SK-N-SH (cell line): ENCODE measurements around the gene ZBTB16. TPM values are rescaled to one million over a fixed set of nuclear protein-coding genes. Genes with fewer than 3 reads are reported as not detected.

Experiments
- CTCF ChIA-PET: fragments of 300-600, 350-600 bp; formaldehyde crosslinking; extraction: SDS; loops from one replicate; lab custom pipeline; 2021; lab: Yijun Ruan, JAX
- POLR2A ChIA-PET: fragments of 350-600 bp; sonication (Branson Sonifier 250); formaldehyde crosslinking; extraction: SDS; loops from one replicate; lab custom pipeline; 2020; ENCODE audit warnings: antibody characterized with exemption, inconsistent platforms; lab: Yijun Ruan, JAX
- DNase-seq: peaks from one replicate; pipeline ENCODE4 v3.0.0; 2012
- H2AFZ ChIP-seq: fragments of 200-600 bp; sonication (generic); 2 replicates; pipeline ENCODE4 v1.8.1; 2016; ENCODE audit warnings: antibody characterized with exemption, mild to moderate bottlenecking, low read depth
- H3F3A ChIP-seq: fragments of 200-600 bp; sonication (generic); replicated peaks from 2 replicates; pipeline ENCODE3; 2016; ENCODE audit warnings: antibody characterized with exemption, mild to moderate bottlenecking; ENCODE audit not compliant: insufficient read depth
- H3K27ac ChIP-seq, 2 experiments: fragments of 200-500 bp in 1 of 2; fragments of 200-600 bp in 1 of 2; sonication (Bioruptor generic) in 1 of 2; sonication (generic), shearing (Covaris generic) in 1 of 2; 2 replicates each; pipeline versions ENCODE4 v1.5.1 to v1.6.1; 2014 to 2016; ENCODE audit warnings: low read depth in 2 of 2, inconsistent platforms in 1 of 2, low read length in 1 of 2, mild to moderate bottlenecking in 1 of 2, mixed read lengths in 1 of 2
- H3K27me3 ChIP-seq: fragments of 200-600 bp; sonication (generic), shearing (Covaris generic); 2 replicates; pipeline ENCODE4 v1.6.1; 2016; ENCODE audit warnings: mixed run types; ENCODE audit not compliant: insufficient read depth
- H3K36me3 ChIP-seq, 2 experiments: fragments of 200-500 bp in 1 of 2; fragments of 200-600 bp in 1 of 2; sonication (Bioruptor generic) in 1 of 2; sonication (generic) in 1 of 2; replicated peaks in 1 of 2; 2 replicates each; pipeline versions ENCODE3 to v1.5.1; 2014 to 2016; ENCODE audit warnings: low read length in 1 of 2, mild to moderate bottlenecking in 1 of 2; ENCODE audit not compliant: insufficient read depth in 2 of 2, control insufficient read depth in 1 of 2
- H3K4me1 ChIP-seq, 2 experiments: fragments of 200-500 bp in 1 of 2; fragments of 200-600 bp in 1 of 2; sonication (Bioruptor generic) in 1 of 2; sonication (generic), shearing (Covaris generic) in 1 of 2; 2 replicates each; pipeline versions ENCODE4 v1.5.1 to v1.6.1; 2014 to 2016; ENCODE audit warnings: low read depth in 1 of 2, low read length in 1 of 2, mixed run types in 1 of 2; ENCODE audit not compliant: insufficient read depth in 2 of 2, control insufficient read depth in 1 of 2
- H3K4me2 ChIP-seq: fragments of 200-600 bp; sonication (generic), shearing (Covaris generic); 2 replicates; pipeline ENCODE4 v1.6.1; 2017; ENCODE audit warnings: mixed run types
- H3K4me3 ChIP-seq, 2 experiments: fragments of 200-500 bp in 1 of 2; fragments of 200-600 bp in 1 of 2; sonication (Bioruptor generic) in 1 of 2; sonication (generic), shearing (Covaris generic) in 1 of 2; 2 replicates each; pipeline versions ENCODE4 v1.5.1 to v1.8.1; 2014 to 2016; ENCODE audit warnings: low read depth in 2 of 2, inconsistent platforms in 1 of 2, low read length in 1 of 2, mild to moderate bottlenecking in 1 of 2, mixed read lengths in 1 of 2, moderate library complexity in 1 of 2
- H3K79me2 ChIP-seq: fragments of 200-600 bp; sonication (generic); 2 replicates; pipeline ENCODE4 v1.8.1; 2017; ENCODE audit warnings: mild to moderate bottlenecking; ENCODE audit not compliant: insufficient read depth
- H3K9ac ChIP-seq: fragments of 200-600 bp; sonication (generic); 2 replicates; pipeline ENCODE4 v1.6.1; 2017; ENCODE audit warnings: mixed run types
- H3K9me2 ChIP-seq: fragments of 200-600 bp; sonication (generic); 2 replicates; pipeline ENCODE4 v1.6.1; 2017; ENCODE audit warnings: mixed run types
- H3K9me3 ChIP-seq: fragments of 200-600 bp; sonication (generic); 2 replicates; pipeline ENCODE4 v1.6.1; 2017; ENCODE audit warnings: mixed run types, mild to moderate bottlenecking, moderate library complexity
- H4K20me1 ChIP-seq: fragments of 200-600 bp; sonication (generic); 2 replicates; pipeline ENCODE4 v1.6.1; 2017; ENCODE audit warnings: mild to moderate bottlenecking, mixed run types; ENCODE audit not compliant: insufficient read depth
- CHD2 ChIP-seq: fragments of 150-350 bp; IDR thresholded peaks from 2 replicates; pipeline ENCODE4 v1.6.1; 2018; ENCODE audit warnings: low read length; ENCODE audit not compliant: partially characterized antibody
- FOXJ3 ChIP-seq: sonication (generic); formaldehyde crosslinking; IDR thresholded peaks from 2 replicates; pipeline ENCODE4 v1.5.1; 2020; ENCODE audit warnings: mild to moderate bottlenecking, missing genetic modification reagents
- GATA2 ChIP-seq: sonication (generic); formaldehyde crosslinking; IDR thresholded peaks from 2 replicates; pipeline ENCODE4 v1.5.0; 2020; ENCODE audit warnings: mild to moderate bottlenecking, missing genetic modification reagents
- MEF2A ChIP-seq: IDR thresholded peaks from 2 replicates; pipeline ENCODE4 v1.4.0; 2012; ENCODE audit warnings: low read depth, borderline replicate concordance
- RAD21 ChIP-seq: IDR thresholded peaks from 2 replicates; pipeline ENCODE4 v1.6.1; 2012; ENCODE audit warnings: mild to moderate bottlenecking, low read length
- RCOR1 ChIP-seq: fragments of 150-350 bp; IDR thresholded peaks from 2 replicates; pipeline ENCODE4 v1.6.1; 2017; ENCODE audit warnings: antibody characterized with exemption, low read length
- RFX5 ChIP-seq: IDR thresholded peaks from 2 replicates; pipeline ENCODE4 v1.6.1; 2012; ENCODE audit warnings: mild to moderate bottlenecking, improper control_type of control experiment, low read length
- SIN3A ChIP-seq: IDR thresholded peaks from 2 replicates; pipeline ENCODE4 v1.6.1; 2012; ENCODE audit warnings: low read depth, mild to moderate bottlenecking, low read length, moderate library complexity, borderline replicate concordance
- SMC3 ChIP-seq: IDR thresholded peaks from 2 replicates; pipeline ENCODE4 v1.6.1; 2012; ENCODE audit warnings: low read depth, low read length, improper control_type of control experiment
- TAF1 ChIP-seq: IDR thresholded peaks from 2 replicates; pipeline ENCODE4 v1.6.1; 2012; ENCODE audit warnings: low read depth, mild to moderate bottlenecking, low read length, moderate library complexity, borderline replicate concordance
- TCF12 ChIP-seq: IDR thresholded peaks from 2 replicates; pipeline ENCODE4 v1.4.0; 2012
- TEAD4 ChIP-seq: IDR thresholded peaks from 2 replicates; pipeline ENCODE4 v1.4.0; 2012; ENCODE audit warnings: mild to moderate bottlenecking, borderline replicate concordance; ENCODE audit not compliant: insufficient read depth
- USF1 ChIP-seq: IDR thresholded peaks from 2 replicates; pipeline ENCODE4 v1.4.0; 2012; ENCODE audit warnings: low read depth, borderline replicate concordance
- WGBS: methylation state at CpG from one replicate; pipeline ENCODE4 v1.1.6; 2017; ENCODE audit warnings: low lambda C conversion rate; 5-methylcytosine and 5-hydroxymethylcytosine counted together
- polyA plus RNA-seq, 3 experiments: library from polyadenylated mRNA; depleted of rRNA; stranded (reverse); fragments of >200 nt; gene quantifications; 2 replicates each; pipeline ENCODE4 v1.2.3, GENCODE V29; 2012

ZBTB16 gene
- polyA plus RNA-seq, 1 of the 3 experiments (the other 2 are of a cell fraction), result not detected

GRCh38 chr11:114225661-114226060 lies 166.2 kb downstream of the ZBTB16 start:
- Histone ChIP-seq H3K9me2 (no peaks in the 10 kb centered on the region), H4K20me1 (no peaks in the 10 kb centered on the region), H3K79me2 (no peaks in the 10 kb centered on the region), H3F3A (no peaks in the 10 kb centered on the region), H3K36me3 (no peaks in the 10 kb centered on the region), H3K4me2 (no peak overlapping the region), H3K27me3 (peaks cover 29% of the 10 kb centered on the region; the same call in 1 of the 2 replicates), H3K9ac (no peak overlapping the region), H3K4me3 (no peak overlapping the region), H2AFZ (no peak overlapping the region), H3K9me3 (no peaks in the 10 kb centered on the region), H3K27ac (no peak overlapping the region), H3K4me1 (peaks cover 0 to 6% of the 10 kb centered on the region in 2 experiments; a peak in 1 of 4 replicates)
- TF ChIP-seq TCF12, result no peak
- no peak for TF ChIP-seq CHD2
- TF ChIP-seq RFX5, result no peak
- TF ChIP-seq USF1, result no peak
- TF ChIP-seq TAF1, result no peak
- TF ChIP-seq SIN3A, result no peak
- no peak for TF ChIP-seq TEAD4
- TF ChIP-seq FOXJ3 (CRISPR knock-in tag), result no peak
- DNase-seq, result no peak
- ChIA-PET CTCF (interaction anchor here (1.1 to 2.8 kb wide), 2 partner anchors 36 to 329 kb away, joined by 3 to 5 read pairs; no protein-coding TSS in a partner anchor), POLR2A (no interaction called here)
- WGBS, result 18% methylated on average over 1 of the region's 1 CpG

GRCh38 chr11:114226356-114226755 lies 166.8 kb downstream of the ZBTB16 start:
- H3K27ac ChIP-seq, result no peak overlapping the region
- H3K9me2 ChIP-seq, result no peaks in the 10 kb centered on the region
- H3K4me1 ChIP-seq, result peaks cover 0 to 6% of the 10 kb centered on the region in 2 experiments; a peak in 1 of 4 replicates
- H3K4me3 ChIP-seq, result no peak overlapping the region
- CTCF ChIA-PET, result interaction anchor here (1.1 to 2.8 kb wide), 2 partner anchors 35 to 330 kb away, joined by 3 to 5 read pairs; no protein-coding TSS in a partner anchor
- WGBS, result 0% methylated on average over 1 of the region's 5 CpGs
- no peak overlapping the region for H2AFZ ChIP-seq
- H3K4me2 ChIP-seq, result no peak overlapping the region
- H3K27me3 ChIP-seq, result peaks cover 35% of the 10 kb centered on the region; the same call in 1 of the 2 replicates
- no peak for DNase-seq
- no peaks in the 10 kb centered on the region for H3K9me3 ChIP-seq
- H3K9ac ChIP-seq, result no peak overlapping the region
- H4K20me1 ChIP-seq, result no peaks in the 10 kb centered on the region
- POLR2A ChIA-PET, result no interaction called here
- no peaks in the 10 kb centered on the region for H3K36me3 ChIP-seq
- no peaks in the 10 kb centered on the region for H3F3A ChIP-seq
- TF ChIP-seq GATA2 (CRISPR knock-in tag), result no peak
- no peak for TF ChIP-seq TEAD4
- no peak for TF ChIP-seq SMC3
- TF ChIP-seq RCOR1, result no peak
- TF ChIP-seq SIN3A, result no peak
- no peak for TF ChIP-seq MEF2A
- TF ChIP-seq RAD21, result no peak
- TF ChIP-seq TCF12, result no peak
- no peaks in the 10 kb centered on the region for H3K79me2 ChIP-seq
